ENCODE measurements around the gene ZNF618. TPM values are rescaled to one million over a fixed set of nuclear protein-coding genes. Genes with fewer than 3 reads are reported as not detected.

The ZNF618 gene
- total RNA-seq, 1 experiment from 2014 or later: 1.8 TPM

DNA sequence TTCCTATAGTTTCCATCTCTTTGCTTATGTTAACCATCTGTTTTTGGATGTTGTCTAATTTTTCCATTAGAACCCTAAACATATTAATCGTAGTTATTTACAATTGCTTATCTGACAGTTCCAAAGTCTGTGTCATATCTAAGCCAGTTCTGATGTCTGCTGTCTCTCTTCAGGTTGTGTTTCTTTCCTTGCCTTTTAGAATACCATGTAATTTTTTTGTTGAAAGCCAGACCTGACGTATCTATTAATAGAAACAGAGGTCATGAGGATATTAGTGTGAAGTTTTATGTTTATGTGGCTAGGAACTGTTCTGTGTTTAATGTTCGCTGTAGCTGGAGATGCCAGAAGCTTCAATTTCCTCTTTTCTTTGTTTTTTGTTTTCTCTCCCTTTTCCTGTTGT is 52.2 kb downstream of the ZNF618 start:
- TF ChIP-seq SIN3A (IDR thresholded peaks at IDR 0.05; ENCODE audit: borderline replicate concordance, insufficient read depth, low read depth, low read length) (no peak), POLR2AphosphoS5 (IDR thresholded peaks at IDR 0.05; ENCODE audit: low read depth, low read length) (no peak), TCF7L2 (IDR thresholded peaks at IDR 0.05; ENCODE audit: low read depth, low read length) (no peak)
- TF ChIP-seq, protein P1, sequence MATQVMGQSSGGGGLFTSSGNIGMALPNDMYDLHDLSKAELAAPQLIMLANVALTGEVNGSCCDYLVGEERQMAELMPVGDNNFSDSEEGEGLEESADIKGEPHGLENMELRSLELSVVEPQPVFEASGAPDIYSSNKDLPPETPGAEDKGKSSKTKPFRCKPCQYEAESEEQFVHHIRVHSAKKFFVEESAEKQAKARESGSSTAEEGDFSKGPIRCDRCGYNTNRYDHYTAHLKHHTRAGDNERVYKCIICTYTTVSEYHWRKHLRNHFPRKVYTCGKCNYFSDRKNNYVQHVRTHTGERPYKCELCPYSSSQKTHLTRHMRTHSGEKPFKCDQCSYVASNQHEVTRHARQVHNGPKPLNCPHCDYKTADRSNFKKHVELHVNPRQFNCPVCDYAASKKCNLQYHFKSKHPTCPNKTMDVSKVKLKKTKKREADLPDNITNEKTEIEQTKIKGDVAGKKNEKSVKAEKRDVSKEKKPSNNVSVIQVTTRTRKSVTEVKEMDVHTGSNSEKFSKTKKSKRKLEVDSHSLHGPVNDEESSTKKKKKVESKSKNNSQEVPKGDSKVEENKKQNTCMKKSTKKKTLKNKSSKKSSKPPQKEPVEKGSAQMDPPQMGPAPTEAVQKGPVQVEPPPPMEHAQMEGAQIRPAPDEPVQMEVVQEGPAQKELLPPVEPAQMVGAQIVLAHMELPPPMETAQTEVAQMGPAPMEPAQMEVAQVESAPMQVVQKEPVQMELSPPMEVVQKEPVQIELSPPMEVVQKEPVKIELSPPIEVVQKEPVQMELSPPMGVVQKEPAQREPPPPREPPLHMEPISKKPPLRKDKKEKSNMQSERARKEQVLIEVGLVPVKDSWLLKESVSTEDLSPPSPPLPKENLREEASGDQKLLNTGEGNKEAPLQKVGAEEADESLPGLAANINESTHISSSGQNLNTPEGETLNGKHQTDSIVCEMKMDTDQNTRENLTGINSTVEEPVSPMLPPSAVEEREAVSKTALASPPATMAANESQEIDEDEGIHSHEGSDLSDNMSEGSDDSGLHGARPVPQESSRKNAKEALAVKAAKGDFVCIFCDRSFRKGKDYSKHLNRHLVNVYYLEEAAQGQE (IDR thresholded peaks at IDR 0.05; ENCODE audit: insufficient read depth in 1 of 2, low read depth in 2 of 2, low read length in 1 of 2): no peak
- TF ChIP-seq, protein P2, sequence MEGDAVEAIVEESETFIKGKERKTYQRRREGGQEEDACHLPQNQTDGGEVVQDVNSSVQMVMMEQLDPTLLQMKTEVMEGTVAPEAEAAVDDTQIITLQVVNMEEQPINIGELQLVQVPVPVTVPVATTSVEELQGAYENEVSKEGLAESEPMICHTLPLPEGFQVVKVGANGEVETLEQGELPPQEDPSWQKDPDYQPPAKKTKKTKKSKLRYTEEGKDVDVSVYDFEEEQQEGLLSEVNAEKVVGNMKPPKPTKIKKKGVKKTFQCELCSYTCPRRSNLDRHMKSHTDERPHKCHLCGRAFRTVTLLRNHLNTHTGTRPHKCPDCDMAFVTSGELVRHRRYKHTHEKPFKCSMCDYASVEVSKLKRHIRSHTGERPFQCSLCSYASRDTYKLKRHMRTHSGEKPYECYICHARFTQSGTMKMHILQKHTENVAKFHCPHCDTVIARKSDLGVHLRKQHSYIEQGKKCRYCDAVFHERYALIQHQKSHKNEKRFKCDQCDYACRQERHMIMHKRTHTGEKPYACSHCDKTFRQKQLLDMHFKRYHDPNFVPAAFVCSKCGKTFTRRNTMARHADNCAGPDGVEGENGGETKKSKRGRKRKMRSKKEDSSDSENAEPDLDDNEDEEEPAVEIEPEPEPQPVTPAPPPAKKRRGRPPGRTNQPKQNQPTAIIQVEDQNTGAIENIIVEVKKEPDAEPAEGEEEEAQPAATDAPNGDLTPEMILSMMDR (IDR thresholded peaks at IDR 0.05): no peak
- DNase-seq (ENCODE audit: low read depth, low spot score) (no peak), ATAC-seq (no peak)
- BruUV-seq (replicated peaks): no TSS peak
- in situ Hi-C loops (cut with HindIII; ENCODE audit: low pct_unique_long_range_greater_than_20kb, low sequenced_read_pairs) (no loop called here), intact Hi-C loops (cut with micrococcal nuclease; ENCODE audit: unreplicated experiment) (no loop called here)
- POLR2A ChIA-PET: no interaction called here
- no peaks in the 10 kb centered on the region for H3K9me3 ChIP-seq (ENCODE audit: control insufficient read depth, insufficient read depth, low read depth, low read length)
- CTCF ChIA-PET: no interaction called here
- H3K27ac ChIP-seq (ENCODE audit: low read length): no peak overlapping the region
- no peaks in the 10 kb centered on the region for H3K36me3 ChIP-seq (ENCODE audit: control insufficient read depth, insufficient read depth, low read length)
- no peaks in the 10 kb centered on the region for H3K27me3 ChIP-seq (ENCODE audit: control insufficient read depth, insufficient read depth, low read length)
- H3K4me1 ChIP-seq (ENCODE audit: control insufficient read depth, insufficient read depth, low read length): no peaks in the 10 kb centered on the region
- H3K4me3 ChIP-seq (ENCODE audit: low read depth in 2 of 2, low read length in 2 of 2): no peak overlapping the region

DNA sequence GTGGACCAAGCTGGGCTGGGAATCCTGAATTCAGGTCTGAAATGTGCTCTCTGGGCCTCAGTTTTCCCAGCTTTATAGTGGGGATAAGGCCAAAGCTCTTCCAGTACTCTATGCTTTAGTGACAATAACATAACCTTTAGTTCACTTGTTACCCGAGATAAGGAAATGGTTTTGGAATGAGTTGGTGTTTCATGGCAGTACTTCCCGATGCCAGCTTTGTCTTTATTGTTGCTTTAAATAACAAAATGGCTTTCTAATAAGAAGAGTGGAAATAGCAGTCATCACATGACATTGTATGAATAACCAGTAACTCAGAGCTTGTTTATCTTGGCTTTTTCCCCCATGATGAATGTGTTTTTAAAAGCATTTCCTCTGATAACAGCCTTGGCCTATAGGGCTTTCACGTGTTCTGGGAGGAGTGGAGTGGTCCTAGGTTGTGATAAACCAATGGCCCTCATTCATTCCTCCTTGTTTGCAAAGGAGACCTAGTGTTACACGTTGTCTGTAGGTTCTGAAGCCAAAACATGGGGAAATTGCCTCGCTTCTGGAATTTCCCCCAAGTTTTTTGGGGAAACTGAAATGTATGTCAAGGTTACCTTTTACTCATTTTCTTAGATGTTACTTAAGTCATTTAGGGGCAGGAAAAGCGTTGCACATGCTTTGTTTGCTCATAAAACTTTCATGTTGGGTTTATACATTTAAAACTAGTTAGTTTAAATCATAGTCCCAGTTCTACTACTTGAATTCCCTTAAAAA is 53.7 kb downstream of the ZNF618 start:
- no peaks in the 10 kb centered on the region for H3K27me3 ChIP-seq (ENCODE audit: control insufficient read depth, insufficient read depth, low read length)
- in situ Hi-C loops (cut with HindIII; ENCODE audit: low pct_unique_long_range_greater_than_20kb, low sequenced_read_pairs) (no loop called here), intact Hi-C loops (cut with micrococcal nuclease; ENCODE audit: unreplicated experiment) (no loop called here)
- DNase-seq (ENCODE audit: low read depth, low spot score) (no peak), ATAC-seq (no peak)
- no peaks in the 10 kb centered on the region for H3K36me3 ChIP-seq (ENCODE audit: control insufficient read depth, insufficient read depth, low read length)
- CTCF ChIA-PET: no interaction called here
- BruUV-seq (replicated peaks): no TSS peak
- TF ChIP-seq, protein P1 (IDR thresholded peaks at IDR 0.05; ENCODE audit: insufficient read depth in 1 of 2, low read depth in 2 of 2, low read length in 1 of 2): no peak
- TF ChIP-seq POLR2AphosphoS5 (IDR thresholded peaks at IDR 0.05; ENCODE audit: low read depth, low read length) (no peak), SIN3A (IDR thresholded peaks at IDR 0.05; ENCODE audit: borderline replicate concordance, insufficient read depth, low read depth, low read length) (no peak), TCF7L2 (IDR thresholded peaks at IDR 0.05; ENCODE audit: low read depth, low read length) (no peak)
- TF ChIP-seq, protein P2 (IDR thresholded peaks at IDR 0.05): no peak
- POLR2A ChIA-PET: no interaction called here
- H3K4me3 ChIP-seq (ENCODE audit: low read depth in 2 of 2, low read length in 2 of 2): no peak overlapping the region
- H3K9me3 ChIP-seq (ENCODE audit: control insufficient read depth, insufficient read depth, low read depth, low read length): no peaks in the 10 kb centered on the region
- H3K4me1 ChIP-seq (ENCODE audit: control insufficient read depth, insufficient read depth, low read length): no peaks in the 10 kb centered on the region
- no peak overlapping the region for H3K27ac ChIP-seq (ENCODE audit: low read length)

Measured in Panc1 (cell line).